Liver (tissue), 9 donors: ENCODE data around the gene NUDT15. TPM values are rescaled to one million over a fixed set of nuclear protein-coding genes. Genes with fewer than 3 reads are reported as not detected.

Source experiments
- DNase-seq: peaks from one replicate; pipeline ENCODE4 v3.0.0-alpha.2; 2017; ENCODE audit warnings: low spot score
- H3K27ac ChIP-seq, 2 donors: one replicate each; pipeline ENCODE4 v1.7.0; 2013; ENCODE audit warnings: inconsistent platforms in 2 of 2, low read length in 2 of 2, control low read depth in 1 of 2, low read depth in 1 of 2, mild to moderate bottlenecking in 1 of 2
- H3K27me3 ChIP-seq, 4 donors: one replicate each; pipeline versions ENCODE4 v1.6.1 to v1.7.0; 2013; ENCODE audit warnings: low read length in 3 of 4, inconsistent platforms in 1 of 4, mild to moderate bottlenecking in 1 of 4, moderate library complexity in 1 of 4; ENCODE audit not compliant: control insufficient read depth in 4 of 4, insufficient read depth in 4 of 4
- H3K36me3 ChIP-seq, 4 donors: one replicate each; pipeline versions ENCODE4 v1.6.1 to v1.7.0; 2013; ENCODE audit warnings: low read length in 3 of 4, mild to moderate bottlenecking in 3 of 4, low read depth in 1 of 4, moderate library complexity in 1 of 4; ENCODE audit not compliant: control insufficient read depth in 4 of 4, insufficient read depth in 3 of 4
- H3K4me1 ChIP-seq, 4 donors: one replicate each; pipeline versions ENCODE4 v1.6.1 to v1.7.0; 2013; ENCODE audit warnings: low read length in 3 of 4, mild to moderate bottlenecking in 3 of 4, moderate library complexity in 1 of 4; ENCODE audit not compliant: control insufficient read depth in 4 of 4, insufficient read depth in 4 of 4
- H3K4me3 ChIP-seq, 3 donors: one replicate each; pipeline versions ENCODE4 v1.6.1 to v1.7.0; 2013; ENCODE audit warnings: low read length in 3 of 3, control low read depth in 1 of 3, low read depth in 1 of 3, mild to moderate bottlenecking in 1 of 3
- H3K9ac ChIP-seq, 2 donors: one replicate each; pipeline ENCODE4 v1.7.0; 2013; ENCODE audit warnings: low read length in 2 of 2, mild to moderate bottlenecking in 2 of 2, moderate library complexity in 2 of 2, control low read depth in 1 of 2, low read depth in 1 of 2
- H3K9me3 ChIP-seq, 4 donors: one replicate each; pipeline versions ENCODE4 v1.6.1 to v1.7.0; 2013; ENCODE audit warnings: low read length in 3 of 4; ENCODE audit not compliant: control insufficient read depth in 4 of 4
- ATF3 ChIP-seq: IDR thresholded peaks from 2 replicates; pipeline ENCODE4 v1.6.1; 2016; ENCODE audit warnings: antibody characterized with exemption
- CTCF ChIP-seq: fragments of 150-350 bp; IDR thresholded peaks from 2 replicates; pipeline ENCODE4 v1.5.1; 2017; ENCODE audit warnings: improper control_type of control experiment, low read depth, low read length; ENCODE audit not compliant: missing input control
- EGR1 ChIP-seq, 2 donors: IDR thresholded peaks; 2 replicates each; pipeline ENCODE4 v1.6.1; 2016 to 2018; ENCODE audit warnings: antibody characterized with exemption in 2 of 2, low read depth in 2 of 2
- FOXA1 ChIP-seq: IDR thresholded peaks from 2 replicates; pipeline ENCODE4 v1.6.1; 2016; ENCODE audit warnings: antibody characterized with exemption
- FOXA2 ChIP-seq: IDR thresholded peaks from 2 replicates; pipeline ENCODE4 v1.6.1; 2016; ENCODE audit warnings: antibody characterized with exemption
- GABPA ChIP-seq, 2 donors: IDR thresholded peaks in 1 of 2; conservative IDR thresholded peaks in 1 of 2; 2 replicates each; pipeline ENCODE4 v1.6.1; 2016; ENCODE audit warnings: antibody characterized with exemption in 2 of 2, mild to moderate bottlenecking in 1 of 2, moderate library complexity in 1 of 2
- HNF4A ChIP-seq, 2 donors: conservative IDR thresholded peaks; 2 replicates each; pipeline ENCODE4 v1.6.1; 2016; ENCODE audit warnings: antibody characterized with exemption in 2 of 2, mild to moderate bottlenecking in 2 of 2
- HNF4G ChIP-seq: IDR thresholded peaks from 2 replicates; pipeline ENCODE4 v1.6.1; 2016; ENCODE audit warnings: antibody characterized with exemption
- JUND ChIP-seq, 2 donors: IDR thresholded peaks; 2 replicates each; pipeline ENCODE4 v1.6.1; 2016; ENCODE audit warnings: antibody characterized with exemption in 2 of 2
- NR2F2 ChIP-seq: IDR thresholded peaks from 2 replicates; pipeline ENCODE4 v1.6.1; 2016; ENCODE audit warnings: antibody characterized with exemption
- RAD21 ChIP-seq, 2 donors: IDR thresholded peaks; 2 replicates each; pipeline ENCODE4 v1.6.1; 2016; ENCODE audit warnings: antibody characterized with exemption in 2 of 2, mild to moderate bottlenecking in 2 of 2
- REST ChIP-seq: IDR thresholded peaks from 2 replicates; pipeline ENCODE4 v1.6.1; 2016; ENCODE audit warnings: antibody characterized with exemption, mild to moderate bottlenecking
- SP1 ChIP-seq: IDR thresholded peaks from 2 replicates; pipeline ENCODE4 v1.6.1; 2018; ENCODE audit warnings: antibody characterized with exemption, mild to moderate bottlenecking
- TAF1 ChIP-seq: conservative IDR thresholded peaks from 2 replicates; pipeline ENCODE4 v1.6.1; 2016; ENCODE audit warnings: antibody characterized with exemption, mild to moderate bottlenecking
- YY1 ChIP-seq: IDR thresholded peaks from 2 replicates; pipeline ENCODE4 v1.6.1; 2016; ENCODE audit warnings: antibody characterized with exemption, mild to moderate bottlenecking
- ZBTB33 ChIP-seq: IDR thresholded peaks from 2 replicates; pipeline ENCODE4 v1.6.1; 2016; ENCODE audit warnings: antibody characterized with exemption
- WGBS: extraction: QIAGEN DNeasy Blood & Tissue Kit; methylation state at CpG from one replicate; pipeline ENCODE4 v1.1.7; 2013; 5-methylcytosine and 5-hydroxymethylcytosine counted together
- polyA plus RNA-seq, 2 donors: library from polyadenylated mRNA; stranded (reverse) in 1 of 2; unstranded in 1 of 2; fragments of 200-250 nt in 1 of 2; fragments of >200 nt in 1 of 2; fragmentation: Nextera tagmentation in 1 of 2; extraction: Ambion mirVana in 1 of 2; gene quantifications; one replicate each; pipeline versions ENCODE4 v1.2.1 to v1.2.3, GENCODE V29; 2013 to 2015
- total RNA-seq, 2 donors: library from RNA; depleted of rRNA; stranded (reverse); fragments of >200 nt; gene quantifications; one replicate each; pipeline ENCODE4 v1.2.3, GENCODE V29; 2014
- donor health status: healthy.
- donor health status: healthy.
- donor health status: healthy.
- donor health status: healthy.
- donor health status: healthy.

Gene NUDT15
- total and polyA plus RNA-seq, 4 donors = 6.0 to 7.7 (median 6.9) TPM

GRCh38 chr13:47999973-48000372 is 37.6 kb upstream of the NUDT15 start:
- H3K9ac ChIP-seq = peak overlapping the region; percentile 73 to 90
- no peak overlapping the region for H3K27ac ChIP-seq
- no peak for TF ChIP-seq FOXA2
- TF ChIP-seq ATF3 = no peak
- TF ChIP-seq ZBTB33 = no peak
- TF ChIP-seq EGR1 (IDR thresholded peaks at IDR 0.05; ENCODE audit: low read depth in 2 of 2) = no peak
- no peak for TF ChIP-seq JUND (IDR thresholded peaks at IDR 0.05)
- TF ChIP-seq SP1 = no peak
- no peak for TF ChIP-seq REST
- no peak for TF ChIP-seq RAD21 (IDR thresholded peaks at IDR 0.05)
- TF ChIP-seq GABPA (IDR thresholded peaks at IDR 0.05 in 1 of 2, conservative IDR thresholded peaks at IDR 0.05 in 1 of 2) = no peak
- no peak for TF ChIP-seq TAF1
- no peak for TF ChIP-seq HNF4G
- TF ChIP-seq CTCF = no peak
- TF ChIP-seq FOXA1 = no peak
- no peak for TF ChIP-seq YY1
- no peak for TF ChIP-seq NR2F2
- no peak for TF ChIP-seq HNF4A (conservative IDR thresholded peaks at IDR 0.05)
- WGBS = 29% methylated on average over 5 of the region's 5 CpGs
- no peaks in the 10 kb centered on the region for H3K9me3 ChIP-seq
- H3K36me3 ChIP-seq = no peaks in the 10 kb centered on the region
- peak overlapping the region; percentile 88 to 99 (median 93) for H3K4me3 ChIP-seq
- H3K27me3 ChIP-seq = no peaks in the 10 kb centered on the region
- DNase-seq = no peak
- H3K4me1 ChIP-seq = peaks cover 5 to 22% (median 14%) of the 10 kb centered on the region in 4 donors

- H3K27me3 ChIP-seq = no peaks in the 10 kb centered on the region
- DNase-seq = no peak
- peak overlapping the region; percentile 88 to 99 (median 93) for H3K4me3 ChIP-seq
- WGBS = under 1% methylated on average over 25 of the region's 25 CpGs
- H3K9ac ChIP-seq = peak overlapping the region; percentile 73 to 90
- peaks cover 5 to 22% (median 14%) of the 10 kb centered on the region in 4 donors for H3K4me1 ChIP-seq
- TF ChIP-seq TAF1 = no peak
- no peak for TF ChIP-seq REST
- TF ChIP-seq JUND (IDR thresholded peaks at IDR 0.05) = no peak
- no peak for TF ChIP-seq SP1
- no peak for TF ChIP-seq FOXA1
- TF ChIP-seq ZBTB33 = no peak
- peak overlapping the region; percentile 79 to 82 for H3K27ac ChIP-seq
- no peaks in the 10 kb centered on the region for H3K9me3 ChIP-seq
- H3K36me3 ChIP-seq = no peaks in the 10 kb centered on the region
These were observed 36.9 kb upstream of the NUDT15 start for GRCh38 chr13:48000559-48001113.
